OCI-LY7 (cell line): ENCODE data around the gene CSF2RB.

Experiments used
- EZH2phosphoT487 ChIP-seq: fragments of 200-600 bp; sonication (generic); IDR thresholded peaks from 2 replicates; pipeline ENCODE4 v1.6.1; 2018; ENCODE audit warnings: low read depth, borderline replicate concordance, mild to moderate bottlenecking, mixed run types, antibody characterized with exemption, low read length, moderate library complexity, mixed read lengths
- TF ChIP-seq, protein P1 (sequence below): fragments of 200-600 bp; sonication (generic); conservative IDR thresholded peaks from 2 replicates; pipeline ENCODE4 v1.5.1; 2014; ENCODE audit warnings: mild to moderate bottlenecking, antibody characterized with exemption, low read length, moderate library complexity, mixed read lengths

DNA sequence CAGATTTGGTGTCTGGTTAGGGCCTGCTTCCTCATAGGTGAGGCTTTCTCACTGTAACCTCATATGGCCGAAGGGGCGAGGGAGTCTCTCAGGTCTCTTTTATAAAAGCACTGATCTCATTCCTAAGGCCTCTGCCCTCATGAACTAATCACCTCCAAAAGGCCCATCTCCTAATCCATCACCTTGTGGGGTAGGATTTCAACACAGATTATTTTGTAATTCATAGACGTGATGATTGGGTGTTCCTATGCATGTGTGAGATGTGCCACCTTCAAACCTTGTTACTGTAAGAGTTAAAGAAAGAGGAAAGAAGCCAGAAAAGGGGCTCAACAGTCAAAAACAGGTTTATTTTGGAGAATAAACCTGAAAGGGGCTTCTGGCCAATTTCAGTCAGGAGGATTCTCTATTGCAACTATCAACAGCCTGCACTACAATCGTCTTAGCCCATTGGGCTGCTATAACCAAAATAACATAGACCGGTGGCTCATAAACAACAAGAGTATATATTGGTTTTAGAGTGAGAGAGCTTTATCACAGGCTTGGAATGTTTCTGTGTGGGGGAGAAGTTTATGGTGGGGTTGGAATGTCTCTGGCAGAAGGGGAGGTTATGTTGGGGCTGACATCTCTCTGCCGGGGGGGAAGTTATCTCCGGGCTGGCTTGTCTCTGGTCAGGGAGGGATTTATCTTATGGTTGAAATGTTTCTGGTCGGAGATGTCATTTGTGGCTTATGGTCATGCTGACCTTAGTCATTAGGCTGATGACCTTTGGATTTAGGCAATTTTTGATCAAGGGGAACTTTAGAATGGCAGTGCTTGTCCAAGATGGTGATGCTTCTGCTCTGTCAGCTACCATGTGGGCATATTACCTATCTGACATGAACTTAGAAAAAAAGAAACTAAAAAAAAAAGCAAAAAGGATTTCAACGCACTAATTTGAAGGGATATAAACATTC, 35.1 kb downstream of the CSF2RB start:
- TF ChIP-seq, protein P1, sequence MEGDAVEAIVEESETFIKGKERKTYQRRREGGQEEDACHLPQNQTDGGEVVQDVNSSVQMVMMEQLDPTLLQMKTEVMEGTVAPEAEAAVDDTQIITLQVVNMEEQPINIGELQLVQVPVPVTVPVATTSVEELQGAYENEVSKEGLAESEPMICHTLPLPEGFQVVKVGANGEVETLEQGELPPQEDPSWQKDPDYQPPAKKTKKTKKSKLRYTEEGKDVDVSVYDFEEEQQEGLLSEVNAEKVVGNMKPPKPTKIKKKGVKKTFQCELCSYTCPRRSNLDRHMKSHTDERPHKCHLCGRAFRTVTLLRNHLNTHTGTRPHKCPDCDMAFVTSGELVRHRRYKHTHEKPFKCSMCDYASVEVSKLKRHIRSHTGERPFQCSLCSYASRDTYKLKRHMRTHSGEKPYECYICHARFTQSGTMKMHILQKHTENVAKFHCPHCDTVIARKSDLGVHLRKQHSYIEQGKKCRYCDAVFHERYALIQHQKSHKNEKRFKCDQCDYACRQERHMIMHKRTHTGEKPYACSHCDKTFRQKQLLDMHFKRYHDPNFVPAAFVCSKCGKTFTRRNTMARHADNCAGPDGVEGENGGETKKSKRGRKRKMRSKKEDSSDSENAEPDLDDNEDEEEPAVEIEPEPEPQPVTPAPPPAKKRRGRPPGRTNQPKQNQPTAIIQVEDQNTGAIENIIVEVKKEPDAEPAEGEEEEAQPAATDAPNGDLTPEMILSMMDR: no peak
- no peak for TF ChIP-seq EZH2phosphoT487
